HG03175 (cell line): ENCODE measurements around the gene GMPR2.
A peak's percentile ranks its signal among the peaks of the same experiment; 100 is the strongest.
"Not testable (repeated sequence)": the region's sequence is repeated elsewhere in the genome, so short reads cannot be mapped to it uniquely, and the experiment has no call there.

Experiments used
- ATAC-seq: cut with Tn5 transposase; IDR thresholded peaks from one replicate; pipeline ENCODE4 v1.9.1; 2021; ENCODE audit warnings: mild to moderate bottlenecking, moderate library complexity; ENCODE audit not compliant: unreplicated experiment

Gene GMPR2

DNA sequence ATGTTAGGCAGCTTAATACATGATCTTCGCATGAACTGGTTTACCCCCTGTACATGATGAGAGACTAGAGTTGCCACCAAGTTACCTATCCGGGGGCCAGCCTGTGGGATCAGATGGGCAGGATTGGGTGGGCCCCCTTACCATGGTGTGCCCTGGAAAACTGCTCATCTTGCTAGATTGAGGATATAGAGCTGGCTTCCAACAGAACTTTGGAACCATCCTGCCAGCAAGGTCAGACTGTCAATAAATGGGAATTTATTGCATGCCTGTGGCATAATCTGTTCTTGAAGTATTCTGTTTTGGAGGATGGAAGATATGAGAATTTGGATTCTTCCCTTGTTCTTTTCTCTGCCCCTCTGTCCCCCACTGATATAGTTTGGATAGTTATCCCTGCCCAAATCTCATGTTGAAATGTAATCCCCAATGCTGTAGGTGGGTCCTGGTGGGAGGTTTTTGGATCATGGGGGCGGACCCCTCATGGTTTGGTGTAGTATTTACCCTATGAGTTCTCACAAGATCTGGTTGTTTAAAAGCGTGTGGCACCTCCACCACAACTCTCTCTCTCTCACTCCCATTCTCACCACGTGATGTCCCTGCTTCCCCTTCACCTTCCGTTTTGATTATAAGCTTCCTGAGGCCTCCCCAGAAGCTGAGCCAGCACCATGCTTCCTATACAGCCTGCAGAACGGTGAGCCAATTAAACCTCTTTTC is 33.8 kb upstream of the GMPR2 start:
- no peak for ATAC-seq

DNA sequence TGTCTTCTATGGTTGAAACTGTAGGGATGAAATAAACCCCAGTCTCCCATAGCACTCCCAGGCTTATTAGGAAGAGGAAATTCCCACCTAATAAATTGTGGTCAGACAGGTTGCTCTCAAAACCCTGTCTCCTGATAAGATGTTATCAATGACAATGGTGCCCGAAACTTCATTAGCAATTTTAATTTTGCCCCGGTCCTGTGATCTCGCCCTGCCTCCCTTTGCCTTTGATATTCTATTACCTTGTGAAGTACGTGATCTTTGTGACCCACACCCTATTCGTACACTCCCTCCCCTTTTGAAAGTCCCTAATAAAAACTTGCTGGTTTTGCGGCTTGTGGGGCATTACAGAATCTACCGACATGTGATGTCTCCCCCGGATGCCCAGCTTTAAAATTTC is 30.2 kb upstream of the GMPR2 start:
- not testable (repeated sequence) for ATAC-seq

DNA sequence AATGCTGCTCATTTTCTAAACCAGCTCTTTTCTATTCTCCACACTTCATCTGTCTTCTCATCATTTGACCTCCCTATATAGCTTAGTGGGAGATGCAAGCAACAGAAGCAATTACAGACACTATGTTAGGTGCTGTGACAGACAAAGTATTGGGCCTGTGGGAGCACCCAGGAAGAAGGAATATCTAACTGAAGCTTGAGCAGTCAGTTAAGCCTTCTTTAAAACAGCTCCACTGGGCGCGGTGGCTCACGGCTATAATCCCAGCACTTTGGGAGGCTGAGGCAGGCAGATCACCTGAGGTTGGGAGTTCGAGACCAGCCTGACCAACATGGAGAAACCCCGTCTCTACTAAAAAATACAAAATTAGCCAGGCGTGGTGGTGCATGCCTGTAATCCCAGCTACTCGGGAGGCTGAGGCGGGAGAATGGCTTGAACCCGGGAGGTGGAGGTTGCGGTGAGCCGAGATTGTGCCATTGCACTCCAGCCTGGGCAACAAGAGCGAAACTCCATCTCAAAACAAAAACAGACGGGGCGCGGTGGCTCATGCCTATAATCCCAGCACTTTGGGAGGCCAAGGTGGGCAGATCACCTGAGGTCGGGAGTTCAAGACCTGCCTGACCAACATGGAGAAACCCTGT is 29.4 kb upstream of the GMPR2 start:
- not testable (repeated sequence) for ATAC-seq

DNA sequence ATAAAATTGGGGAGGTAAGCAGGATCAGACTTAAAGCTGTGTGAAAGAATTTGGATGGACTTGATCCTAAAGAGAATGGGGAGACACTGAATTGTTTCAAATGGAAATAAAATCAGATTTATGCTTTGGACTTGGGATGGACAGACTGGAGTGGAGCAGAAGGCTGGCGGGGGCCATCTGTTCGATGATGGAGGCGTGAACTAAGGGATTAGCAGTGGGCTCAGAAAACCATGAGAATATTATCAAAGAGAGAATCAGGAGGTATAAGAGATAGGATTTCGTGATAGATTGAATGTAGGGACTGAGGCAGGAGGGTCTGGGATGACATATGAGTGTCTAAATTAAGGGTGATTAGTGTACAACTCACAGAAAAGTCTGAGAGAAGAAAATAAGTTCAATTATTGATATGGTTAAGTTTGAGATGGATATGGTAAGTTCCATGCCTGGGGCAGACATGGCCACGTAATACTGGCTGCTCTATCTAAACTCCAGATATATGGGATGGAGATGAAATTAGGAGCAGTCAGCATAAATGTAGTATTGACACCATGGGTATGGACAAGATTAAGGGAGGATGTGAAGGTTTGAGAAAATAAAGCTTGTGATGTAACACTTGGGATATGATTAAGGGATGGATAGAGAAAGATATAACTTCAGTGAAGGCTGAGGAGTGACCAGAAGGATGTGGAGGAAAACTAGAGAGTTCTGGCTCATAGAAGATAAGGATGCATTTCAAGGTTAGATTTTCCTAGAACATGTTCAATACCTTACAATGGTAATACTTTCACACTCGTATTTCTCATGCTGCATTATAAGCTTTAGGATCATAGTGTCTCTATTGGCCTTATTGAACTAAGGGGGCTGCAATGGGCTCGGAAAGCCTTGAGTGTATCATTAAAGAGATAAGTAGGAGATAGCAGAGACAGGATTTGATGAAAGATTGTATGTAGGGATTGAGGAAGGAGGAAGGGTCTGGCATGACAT is 28.3 kb upstream of the GMPR2 start:
- ATAC-seq: no peak

DNA sequence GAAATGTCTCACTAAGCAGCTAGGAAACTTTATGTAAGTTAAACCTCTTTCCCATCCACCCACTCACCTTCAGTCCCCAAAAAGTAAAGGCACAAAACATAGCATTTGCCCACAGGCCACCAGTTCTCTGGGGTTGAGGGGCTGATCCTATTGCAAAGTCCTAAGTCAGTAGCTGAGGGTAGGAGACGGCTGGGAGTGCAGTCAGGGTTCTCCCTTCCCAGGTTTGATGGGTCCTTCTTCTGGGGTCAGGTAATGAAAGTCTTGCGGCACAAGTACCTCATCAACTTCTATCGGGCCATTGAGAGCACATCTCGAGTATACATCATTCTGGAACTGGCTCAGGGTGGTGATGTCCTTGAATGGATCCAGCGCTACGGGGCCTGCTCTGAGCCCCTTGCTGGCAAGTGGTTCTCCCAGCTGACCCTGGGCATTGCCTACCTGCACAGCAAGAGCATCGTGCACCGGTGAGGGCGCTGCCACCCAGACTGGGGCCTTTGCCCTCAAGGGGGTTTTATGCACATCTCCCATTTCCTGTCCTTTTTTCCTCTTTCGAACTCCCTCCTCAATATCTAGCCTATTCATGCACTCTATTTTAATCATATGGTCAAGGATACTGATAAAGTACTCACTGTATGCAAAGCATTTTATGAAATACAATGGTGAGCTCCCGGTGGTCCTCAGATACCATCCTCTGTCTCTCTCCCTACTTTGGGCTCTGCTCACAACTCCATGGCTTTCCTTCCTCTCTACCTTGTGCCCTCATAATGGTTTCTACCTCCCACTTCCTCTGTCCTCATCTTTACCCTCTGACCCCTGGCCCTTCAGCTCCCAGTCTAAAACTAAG is 26.2 kb upstream of the GMPR2 start:
- no peak for ATAC-seq

DNA sequence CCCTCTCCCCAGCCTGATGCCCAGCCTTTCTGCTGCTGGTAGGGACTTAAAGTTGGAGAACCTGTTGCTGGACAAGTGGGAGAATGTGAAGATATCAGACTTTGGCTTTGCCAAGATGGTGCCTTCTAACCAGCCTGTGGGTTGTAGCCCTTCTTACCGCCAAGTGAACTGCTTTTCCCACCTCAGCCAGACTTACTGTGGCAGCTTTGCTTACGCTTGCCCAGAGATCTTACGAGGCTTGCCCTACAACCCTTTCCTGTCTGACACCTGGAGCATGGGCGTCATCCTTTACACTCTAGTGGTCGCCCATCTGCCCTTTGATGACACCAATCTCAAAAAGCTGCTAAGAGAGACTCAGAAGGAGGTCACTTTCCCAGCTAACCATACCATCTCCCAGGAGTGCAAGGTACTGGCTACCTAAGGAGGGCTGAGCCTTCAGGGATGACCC is 25.6 kb upstream of the GMPR2 start:
- no peak for ATAC-seq

DNA sequence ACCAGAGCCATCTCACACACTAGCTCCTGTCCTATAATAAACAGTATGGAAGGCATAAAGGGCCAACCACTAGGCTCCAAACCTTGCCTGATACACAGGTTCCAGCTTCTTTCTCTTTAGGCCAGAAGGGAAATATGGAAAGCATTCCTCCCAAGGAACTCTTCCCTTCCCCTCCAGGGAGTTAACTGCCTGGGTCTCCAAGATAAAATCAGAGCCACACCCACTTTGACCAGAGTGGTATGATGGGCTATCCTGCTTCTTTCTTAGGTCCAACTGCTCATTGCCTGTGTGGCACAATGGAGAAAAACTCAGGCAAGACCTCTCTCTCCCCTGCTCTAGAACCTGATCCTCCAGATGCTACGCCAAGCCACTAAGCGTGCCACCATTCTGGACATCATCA is 25.1 kb upstream of the GMPR2 start:
- ATAC-seq: no peak

DNA sequence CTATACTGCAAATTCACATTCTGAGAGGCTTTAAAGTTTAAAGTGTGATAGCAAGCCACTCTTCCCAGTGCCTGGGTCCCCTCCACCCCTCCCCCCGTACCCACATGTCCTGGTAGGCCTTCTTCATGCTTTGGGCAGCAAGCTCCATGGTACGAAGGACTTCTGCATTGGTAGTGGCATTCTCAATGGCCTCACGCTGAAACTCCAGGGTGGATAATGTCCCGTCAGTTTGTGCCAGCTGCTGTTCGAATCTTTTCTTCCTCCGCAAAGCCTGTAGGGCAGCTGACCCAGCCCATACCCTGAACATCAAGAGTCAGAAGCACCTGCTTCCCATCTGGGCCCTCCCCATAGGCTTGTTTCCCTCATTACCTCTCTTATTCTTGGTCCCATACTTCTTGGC is 21.4 kb upstream of the GMPR2 start:
- ATAC-seq: no peak

DNA sequence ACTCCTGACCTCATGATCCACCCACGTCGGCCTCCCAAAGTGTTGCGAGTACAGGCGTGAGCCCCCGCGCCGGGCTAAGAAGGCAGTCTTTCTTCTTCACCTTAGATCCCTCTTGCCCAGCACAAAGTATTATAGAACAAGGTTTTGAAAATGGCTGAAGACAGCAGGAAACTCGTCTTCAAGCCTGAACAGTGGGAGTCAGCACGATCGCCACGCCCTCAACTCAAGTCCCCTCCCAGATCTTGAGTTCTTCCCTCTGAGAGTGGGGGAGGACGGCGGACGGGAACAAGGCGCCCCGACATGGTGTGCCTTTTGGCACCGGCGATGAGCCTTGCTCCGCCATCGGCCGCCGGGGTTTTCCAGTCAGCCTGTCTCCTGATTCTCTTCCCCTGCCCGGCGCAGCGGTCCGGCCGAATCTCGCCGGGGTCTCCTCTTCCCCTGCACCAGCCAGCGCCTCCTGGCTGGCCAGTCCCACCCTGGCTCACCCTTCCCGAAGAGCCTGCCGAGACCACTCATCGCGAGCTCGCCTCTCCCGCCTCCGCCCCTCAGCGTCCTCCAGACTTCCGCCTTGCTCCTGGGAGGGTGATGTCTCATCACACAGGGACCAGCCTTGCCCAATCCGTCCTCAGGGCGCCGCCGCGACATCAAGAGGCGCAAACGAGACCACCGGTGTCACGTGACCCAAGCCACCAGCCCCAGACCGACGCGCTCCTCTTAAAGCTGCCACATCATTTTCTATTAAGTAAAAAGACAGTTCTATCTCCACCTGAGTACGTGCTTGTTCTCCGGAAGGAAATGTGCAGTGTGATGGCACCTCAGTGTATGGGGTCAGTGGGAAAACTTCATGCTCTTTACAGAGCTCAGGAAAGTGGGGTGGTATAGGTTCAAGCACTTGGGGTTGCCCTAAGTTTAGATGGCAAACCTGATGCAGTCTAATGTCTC is 19.5 kb upstream of the GMPR2 start, which contains the start of gene CHMP4A:
Gene CHMP4A, minus strand, starts transcription at position 565 of the 942 bp plus-strand sequence. Its CDS starts 49 bp downstream, at position 516.
- peak; percentile 75 for ATAC-seq

DNA sequence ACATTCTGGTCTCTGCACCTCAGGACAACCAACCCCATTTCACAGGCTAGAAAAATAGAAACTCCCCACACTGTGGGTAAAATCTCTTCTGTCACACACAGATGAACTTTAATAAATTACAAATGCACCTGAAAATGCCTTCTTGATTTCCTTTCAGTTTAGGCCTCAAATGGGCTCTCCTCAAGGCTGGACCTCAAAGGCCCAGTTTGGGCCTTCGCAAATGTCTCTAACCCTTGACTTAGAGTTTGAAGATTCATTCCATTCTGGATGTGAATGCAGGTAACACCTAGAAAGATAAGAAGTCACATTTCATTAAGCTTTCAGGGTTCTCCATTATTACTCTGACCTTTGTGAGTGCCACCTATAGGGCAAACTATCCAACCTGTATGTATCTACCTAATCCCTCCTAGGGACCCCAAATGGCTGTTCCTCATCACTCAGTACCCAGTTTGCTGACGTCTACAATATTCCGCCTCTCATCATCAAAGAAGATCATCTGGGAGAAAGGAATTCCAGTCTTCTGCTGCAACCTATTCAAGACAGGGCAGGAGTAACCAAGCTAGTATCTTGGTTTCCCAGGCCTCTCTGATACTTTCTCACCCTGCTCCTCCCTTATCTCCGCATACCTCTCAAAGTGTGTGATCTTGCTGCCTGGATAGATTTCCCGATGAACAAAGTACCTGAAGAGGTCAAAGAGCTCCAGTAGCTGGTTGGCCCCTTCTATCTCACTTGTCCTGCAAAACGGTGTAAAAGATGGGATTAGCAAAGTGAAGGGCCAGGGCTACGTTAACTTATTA is 18.7 kb upstream of the GMPR2 start:
- no peak for ATAC-seq

DNA sequence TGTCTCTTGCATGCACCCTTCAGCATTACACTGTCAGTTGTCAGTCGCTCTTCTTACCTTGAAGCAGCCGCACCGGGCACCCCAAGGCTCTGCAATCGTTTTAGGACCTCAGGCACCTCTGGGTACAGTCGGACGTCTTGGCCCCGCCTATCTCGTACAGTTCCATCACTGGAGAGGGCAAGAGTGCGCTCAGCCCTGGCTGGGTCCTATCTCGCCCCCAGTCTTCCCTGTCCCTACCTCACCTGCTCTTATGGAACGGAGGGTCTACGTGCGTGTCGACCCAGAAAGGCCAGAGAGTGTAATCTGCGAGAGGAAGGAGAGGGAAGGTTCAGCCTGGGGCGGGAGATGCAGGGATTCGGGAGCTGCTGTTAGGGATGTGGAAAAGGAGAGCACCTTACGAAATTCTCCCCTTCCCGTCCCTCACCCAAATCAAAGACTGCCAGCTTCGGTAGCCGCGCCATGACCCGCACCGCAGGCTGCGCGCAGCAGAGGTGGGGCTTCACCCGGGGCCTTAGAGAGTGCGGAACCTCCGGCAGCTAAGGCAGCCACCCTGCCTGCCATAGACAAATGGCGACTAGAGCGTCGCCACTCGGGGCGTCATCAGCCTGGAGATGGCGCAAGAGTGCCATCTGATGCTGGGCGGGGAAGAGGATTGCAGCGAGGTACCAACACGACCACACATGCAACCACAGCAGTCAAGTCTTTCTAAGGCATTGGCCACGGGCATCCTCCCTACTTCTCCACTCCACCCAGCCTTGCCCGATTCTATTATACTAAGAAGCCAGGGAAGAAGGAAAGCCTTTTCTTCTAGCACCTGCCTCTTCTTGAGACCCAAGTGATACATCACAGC is 17.0 kb upstream of the GMPR2 start, which contains the start of gene MDP1:
Gene MDP1, minus strand, starts transcription at position 572 of the 850 bp plus-strand sequence. Its CDS starts 111 bp downstream, at position 461.
- ATAC-seq: peak; percentile 80

DNA sequence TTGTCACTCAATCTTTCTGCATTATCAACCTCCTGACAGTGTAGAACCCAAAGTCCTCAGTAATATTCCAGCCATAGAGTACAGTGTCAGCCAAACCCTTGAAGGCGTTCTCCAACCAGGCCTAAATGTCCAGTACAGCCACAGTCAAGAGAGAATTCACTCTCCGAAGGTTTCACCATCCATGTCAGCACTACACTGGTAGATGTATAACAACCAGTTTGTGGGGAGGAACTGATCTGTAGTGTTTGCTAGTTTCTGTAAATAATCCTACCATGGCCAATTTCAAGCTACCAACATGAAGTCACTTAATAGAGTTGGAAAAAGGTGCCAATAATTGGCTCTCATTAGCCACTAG is 16.4 kb upstream of the GMPR2 start:
- no peak for ATAC-seq

DNA sequence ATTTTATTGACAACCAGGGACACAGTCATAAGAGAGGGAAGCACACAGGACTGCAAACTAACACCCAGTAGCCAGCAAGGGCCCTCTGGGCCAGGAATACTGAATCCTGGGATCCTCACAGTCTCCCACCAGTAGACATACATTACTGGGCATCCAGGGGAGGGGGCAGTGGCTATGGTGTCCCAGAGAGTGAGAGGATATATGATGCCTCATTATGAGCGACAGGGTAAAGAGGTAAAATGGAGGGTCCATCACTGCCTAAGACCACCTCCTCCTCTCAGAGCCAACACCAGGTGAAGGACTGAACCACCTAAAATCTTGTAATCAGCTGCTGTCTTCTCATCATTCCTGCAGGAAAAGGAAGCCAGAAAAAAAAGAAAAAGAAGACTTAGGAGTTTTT is 15.9 kb upstream of the GMPR2 start:
- ATAC-seq: not testable (repeated sequence)

DNA sequence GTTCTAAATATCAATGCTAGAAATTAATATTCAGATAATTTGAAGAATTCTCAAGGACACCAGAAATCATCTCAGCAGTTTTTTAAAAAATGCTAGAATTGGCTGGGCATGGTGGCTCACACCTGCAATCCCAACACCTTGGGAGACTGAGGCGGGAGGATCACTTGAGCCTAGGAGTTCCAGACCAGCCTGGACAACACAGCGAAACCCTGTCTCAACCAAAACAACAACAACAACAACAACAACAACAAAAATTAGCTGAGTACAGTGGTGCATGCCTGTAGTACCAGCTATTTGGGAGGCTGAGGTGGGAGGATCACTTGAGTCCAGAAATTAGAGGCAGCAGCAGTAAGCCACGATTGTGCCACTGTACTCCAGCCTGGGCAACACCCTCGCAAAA is 13.6 kb upstream of the GMPR2 start:
- ATAC-seq: no peak

DNA sequence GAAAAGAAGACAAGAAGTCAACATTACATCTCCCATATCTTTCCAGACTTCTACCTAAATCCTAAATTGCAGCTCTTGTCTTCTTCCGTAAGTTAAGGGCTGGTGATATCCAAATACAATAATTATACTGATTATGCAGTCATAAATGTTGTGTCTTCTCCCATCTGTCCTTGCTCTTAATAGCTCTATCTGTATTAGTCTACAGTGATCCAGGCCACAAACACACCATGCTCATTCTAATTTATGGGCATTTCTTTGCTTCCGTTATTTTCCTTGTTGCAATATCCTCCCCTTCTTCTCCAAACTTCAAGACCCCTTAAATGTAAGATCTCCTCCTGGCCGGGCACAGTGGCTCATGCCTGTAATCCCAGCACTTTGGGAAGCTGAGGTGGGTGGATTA is 13.2 kb upstream of the GMPR2 start:
- ATAC-seq: no peak

DNA sequence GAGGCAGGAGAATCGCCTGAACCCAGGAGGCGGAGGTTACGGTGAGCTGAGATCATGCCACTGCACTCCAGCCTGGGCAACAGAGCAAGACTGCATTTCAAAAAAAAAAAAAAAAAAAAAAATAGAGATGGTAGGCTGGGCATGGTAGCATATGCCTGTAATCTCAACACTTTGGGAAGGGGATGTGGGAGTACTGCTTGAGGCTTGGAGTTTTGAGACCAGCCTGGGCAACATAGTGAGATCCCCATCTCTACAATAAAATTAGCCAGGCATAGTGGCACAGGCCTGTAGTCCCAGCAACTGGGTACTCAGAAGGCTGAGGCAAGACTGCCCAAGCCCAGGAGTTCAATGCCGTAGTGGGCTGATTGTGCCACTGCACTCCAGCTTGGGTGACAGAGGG is 9.7 kb upstream of the GMPR2 start:
- not testable (repeated sequence) for ATAC-seq

DNA sequence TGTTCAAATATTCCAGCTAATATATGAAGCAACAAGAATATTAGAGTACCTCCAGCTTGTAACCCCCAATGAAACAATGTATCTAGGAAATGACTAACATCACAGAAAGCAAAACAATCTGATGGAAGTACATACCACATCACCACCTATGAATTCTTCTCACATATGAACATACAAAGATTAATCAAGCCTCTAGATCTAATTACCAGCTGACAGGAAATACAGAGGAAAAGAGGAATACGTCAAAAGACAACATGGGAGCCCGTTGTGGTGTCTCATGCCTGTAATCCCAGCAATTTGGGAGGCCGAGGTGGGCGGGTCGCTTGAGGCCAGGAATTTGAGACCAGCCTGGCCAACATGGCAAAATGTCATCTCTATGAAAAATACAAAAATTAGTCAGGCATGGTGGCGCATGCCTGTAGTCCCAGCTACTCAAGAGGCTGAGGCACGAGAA is 8.1 kb upstream of the GMPR2 start:
- no peak for ATAC-seq
